Body of pancreas (tissue), 4 donors: ENCODE measurements around the gene PRF1. TPM values are rescaled to one million over a fixed set of nuclear protein-coding genes. Genes with fewer than 3 reads are reported as not detected.
A peak's percentile ranks its signal among the peaks of the same experiment; 100 is the strongest.

ENCODE experiments used
- ATAC-seq: fragments of 150-250 bp; one replicate; pipeline ENCODE4 v1.9.1; 2016
- DNase-seq, 4 donors: peaks; one replicate each; pipeline ENCODE4 v3.0.0-alpha.2; 2019
- H3K27ac ChIP-seq, 4 donors: fragments of 200-600 bp; sonication (generic); 1 replicate in 3 of 4; 2 replicates in 1 of 4; pipeline versions ENCODE4 v1.5.1 to v1.6.1; 2016 to 2019; ENCODE audit warnings: mild to moderate bottlenecking in 1 of 4, mixed read lengths in 1 of 4, moderate library complexity in 1 of 4
- H3K27me3 ChIP-seq, 2 donors: fragments of 200-600 bp; sonication (generic); one replicate each; pipeline ENCODE4 v1.6.0; 2016; ENCODE audit warnings: mild to moderate bottlenecking in 1 of 2
- H3K36me3 ChIP-seq, 2 donors: fragments of 200-600 bp; sonication (generic); replicated peaks in 1 of 2; 2 replicates each; pipeline ENCODE4 v1.5.1; 2016; ENCODE audit warnings: low read depth in 2 of 2; ENCODE audit not compliant: insufficient read depth in 1 of 2
- H3K4me1 ChIP-seq: fragments of 200-600 bp; sonication (generic); one replicate; pipeline ENCODE4 v1.6.0; 2016
- H3K4me3 ChIP-seq, 2 donors: fragments of 200-600 bp; sonication (generic); 1 replicate in 1 of 2; 2 replicates in 1 of 2; pipeline ENCODE4 v1.5.1; 2016 to 2019
- H3K9me3 ChIP-seq, 3 donors: fragments of 200-600 bp; sonication (generic); 1 replicate in 2 of 3; 2 replicates in 1 of 3; pipeline ENCODE4 v1.5.1; 2016
- CTCF ChIP-seq, 7 experiments: fragments of 450-650 bp in 4 of 7; fragments of 200-600 bp in 3 of 7; sonication (generic) in 3 of 7; IDR thresholded peaks; one replicate each; pipeline ENCODE4 v1.5.1; 2016 to 2019; ENCODE audit warnings: antibody characterized with exemption in 7 of 7
- POLR2A ChIP-seq, 3 donors: fragments of 450-650 bp; IDR thresholded peaks; one replicate each; pipeline ENCODE4 v1.6.1; 2016; ENCODE audit warnings: antibody characterized with exemption in 3 of 3, mild to moderate bottlenecking in 2 of 3
- WGBS, 2 donors: methylation state at CpG; one replicate each; pipeline ENCODE4 v1.1.5; 2017; 5-methylcytosine and 5-hydroxymethylcytosine counted together
- intact Hi-C: fragments of 100-400 bp; cut with DNase I; formaldehyde crosslinking; loops from one replicate; pipeline ENCODE4 v1.15.1; 2023
- total RNA-seq, 2 donors: library from RNA; depleted of rRNA; stranded (reverse); fragments of >200 nt; gene quantifications; one replicate each; pipeline ENCODE4 v1.1.0, GENCODE V29; 2016

PRF1 gene
- total RNA-seq, 2 donors from 2014 or later, result 2.1 to 6.3 TPM

GRCh38 chr10:70564901-70565351 lies 37.6 kb downstream of the PRF1 start:
- TF ChIP-seq CTCF (IDR thresholded peaks at IDR 0.05), result no peak
- TF ChIP-seq POLR2A (IDR thresholded peaks at IDR 0.05), result no peak
- 74 to 78% methylated on average over 4 to 6 of the region's 6 CpGs for WGBS, 2 donors
- DNase-seq, result no peak

GRCh38 chr10:70564113-70564725 lies 38.3 kb downstream of the PRF1 start:
- no peaks in the 10 kb centered on the region for H3K4me1 ChIP-seq
- no peak for ATAC-seq
- H3K36me3 ChIP-seq, result no peaks in the 10 kb centered on the region
- H3K4me3 ChIP-seq, result no peak overlapping the region
- no peaks in the 10 kb centered on the region for H3K27me3 ChIP-seq
- no peaks in the 10 kb centered on the region for H3K9me3 ChIP-seq
- 87 to 93% methylated on average over 3 to 21 of the region's 21 CpGs for WGBS, 2 donors
- TF ChIP-seq CTCF (IDR thresholded peaks at IDR 0.05) (no peak), POLR2A (IDR thresholded peaks at IDR 0.05) (no peak)
- no peak overlapping the region for H3K27ac ChIP-seq
- intact Hi-C loops, result no loop called here
- DNase-seq, result no peak

More at GRCh38 chr10:70564901-70565351, 37.6 kb downstream of the PRF1 start:
- H3K36me3 ChIP-seq, result no peaks in the 10 kb centered on the region
- H3K27ac ChIP-seq, result no peak overlapping the region
- ATAC-seq, result no peak
- H3K4me1 ChIP-seq, result no peaks in the 10 kb centered on the region
- H3K4me3 ChIP-seq, result no peak overlapping the region
- H3K27me3 ChIP-seq, result no peaks in the 10 kb centered on the region
- intact Hi-C loops, result no loop called here
- H3K9me3 ChIP-seq, result no peaks in the 10 kb centered on the region

- H3K27me3 ChIP-seq, result no peaks in the 10 kb centered on the region
- peak in 1 of 4 donors; percentile 5 for DNase-seq
- WGBS, 2 donors, result 75 to 81% methylated on average over 7 of the region's 7 CpGs
- intact Hi-C loops, result no loop called here
- TF ChIP-seq POLR2A (IDR thresholded peaks at IDR 0.05) (no peak), CTCF (IDR thresholded peaks at IDR 0.05) (no peak)
- no peaks in the 10 kb centered on the region for H3K4me1 ChIP-seq
- H3K36me3 ChIP-seq, result no peaks in the 10 kb centered on the region
- no peak for ATAC-seq
- no peak overlapping the region for H3K4me3 ChIP-seq
- H3K9me3 ChIP-seq, result no peaks in the 10 kb centered on the region
- H3K27ac ChIP-seq, result no peak overlapping the region
Measured at GRCh38 chr10:70563230-70563629, 39.3 kb downstream of the PRF1 start.

- intact Hi-C loops, result no loop called here
- no peaks in the 10 kb centered on the region for H3K9me3 ChIP-seq
- TF ChIP-seq CTCF (IDR thresholded peaks at IDR 0.05) (no peak), POLR2A (IDR thresholded peaks at IDR 0.05) (no peak)
- no peak overlapping the region for H3K27ac ChIP-seq
- H3K4me3 ChIP-seq, result no peak overlapping the region
- 70% methylated on average over 8 to 15 of the region's 15 CpGs for WGBS, 2 donors
- H3K27me3 ChIP-seq, result no peaks in the 10 kb centered on the region
- H3K4me1 ChIP-seq, result no peaks in the 10 kb centered on the region
- peak in 1 of 4 donors; percentile 1 for DNase-seq
- no peaks in the 10 kb centered on the region for H3K36me3 ChIP-seq
- ATAC-seq, result no peak
Measured at GRCh38 chr10:70562036-70562755, 40.3 kb downstream of the PRF1 start.
